K562 (cell line): ENCODE results near the gene ZC3H18. TPM values are rescaled to one million over a fixed set of nuclear protein-coding genes. Genes with fewer than 3 reads are reported as not detected.

ENCODE experiments used
- ATF1 ChIP-seq, 2 experiments: fragments of 450-650 bp in 1 of 2; IDR thresholded peaks; 2 replicates each; pipeline ENCODE4 v1.6.1; 2016; ENCODE audit warnings: missing compliant biosample characterization in 1 of 2, missing genetic modification characterization in 1 of 2
- CBFA2T2 ChIP-seq: fragments of 450-650 bp; conservative IDR thresholded peaks from 2 replicates; pipeline ENCODE4 v1.6.1; 2017; ENCODE audit warnings: mild to moderate bottlenecking
- ELF2 ChIP-seq: fragments of 250-450 bp; sonication (Bioruptor Pico); IDR thresholded peaks from 2 replicates; pipeline ENCODE4 v1.5.0; 2021; ENCODE audit warnings: mild to moderate bottlenecking
- ESRRB ChIP-seq: fragments of 250-450 bp; sonication (Bioruptor Pico); IDR thresholded peaks from 2 replicates; pipeline ENCODE4 v1.5.0; 2020; ENCODE audit warnings: mild to moderate bottlenecking, moderate library complexity, borderline replicate concordance
- ETV1 ChIP-seq: fragments of 450-650 bp; conservative IDR thresholded peaks from 2 replicates; pipeline ENCODE4 v1.6.1; 2016; ENCODE audit warnings: missing genetic modification characterization, control low read depth, low read depth, missing compliant biosample characterization
- GABPB1 ChIP-seq: sonication (generic); formaldehyde crosslinking; IDR thresholded peaks from 2 replicates; pipeline ENCODE4 v1.8.0; 2022; ENCODE audit warnings: mild to moderate bottlenecking, missing genetic modification reagents
- MYC ChIP-seq, 2 experiments: fragments of 250-450 bp in 1 of 2; sonication (Bioruptor Pico) in 1 of 2; IDR thresholded peaks; 2 replicates each; pipeline versions ENCODE4 v1.5.1 to v1.6.1; 2012 to 2021; ENCODE audit warnings: low read depth in 2 of 2, borderline replicate concordance in 1 of 2, improper control_type of control experiment in 1 of 2, low read length in 1 of 2, mild to moderate bottlenecking in 1 of 2, moderate library complexity in 1 of 2
- NBN ChIP-seq: fragments of 450-650 bp; IDR thresholded peaks from 2 replicates; pipeline ENCODE4 v1.6.1; 2016; ENCODE audit warnings: low read depth, mild to moderate bottlenecking
- PPARD ChIP-seq: fragments of 250-450 bp; sonication (Bioruptor Pico); IDR thresholded peaks from 2 replicates; pipeline ENCODE4 v1.8.0; 2022; ENCODE audit warnings: inconsistent platforms, mild to moderate bottlenecking, moderate library complexity
- RBM17 ChIP-seq: fragments of 200-400 bp; formaldehyde crosslinking; IDR thresholded peaks from 2 replicates; pipeline ENCODE4 v1.6.1; 2017; ENCODE audit warnings: low read depth, mild to moderate bottlenecking, low read length, borderline replicate concordance
- ZFP91 ChIP-seq: sonication (generic); formaldehyde crosslinking; IDR thresholded peaks from 2 replicates; pipeline ENCODE4 v1.8.0; 2022; ENCODE audit warnings: mild to moderate bottlenecking, missing genetic modification reagents
- ZKSCAN3 ChIP-seq: fragments of 250-450 bp; sonication (Bioruptor Pico); IDR thresholded peaks from 2 replicates; pipeline ENCODE4 v1.4.0; 2020
- ZNF277 ChIP-seq: fragments of 250-450 bp; sonication (Bioruptor Pico); IDR thresholded peaks from 2 replicates; pipeline ENCODE4 v1.8.0; 2022; ENCODE audit warnings: inconsistent platforms, mild to moderate bottlenecking, moderate library complexity, borderline replicate concordance
- ZNF766 ChIP-seq: fragments of 200-800 bp; sonication (Bioruptor generic); conservative IDR thresholded peaks from 2 replicates; pipeline ENCODE4 v1.6.1; 2016; ENCODE audit warnings: missing genetic modification characterization, missing compliant biosample characterization
- ZNF780A ChIP-seq: fragments of 250-450 bp; sonication (Bioruptor Pico); IDR thresholded peaks from 2 replicates; pipeline ENCODE4 v1.5.0; 2021; ENCODE audit warnings: mild to moderate bottlenecking
- polyA plus RNA-seq, 8 experiments: library from polyadenylated mRNA; depleted of rRNA in 4 of 8; stranded (reverse) in 5 of 8; unstranded in 3 of 8; fragments of >200 nt; fragmentation: Nextera tagmentation in 2 of 8; fragmentation: Illumina TruSeq in 1 of 8; extraction: Ambion mirVana in 2 of 8; extraction: Trizol in 1 of 8; gene quantifications; 2 replicates each; pipeline versions ENCODE4 v1.2.1 to v1.2.3, GENCODE V29; 2011 to 2014; ENCODE audit warnings: inconsistent platforms in 1 of 8, missing spikeins in 1 of 8
- total RNA-seq, 7 experiments: library from RNA; depleted of rRNA in 6 of 7; stranded (reverse); fragments of >200 nt in 6 of 7; fragmentation: Illumina TruSeq in 2 of 7; extraction: Trizol in 2 of 7; gene quantifications; 2 replicates each; pipeline versions ENCODE4 v1.2.1 to v1.2.3, GENCODE V29; 2011 to 2021; ENCODE audit warnings: low replicate concordance in 1 of 7
- TF ChIP-seq, protein P1 (sequence below): IDR thresholded peaks from 2 replicates; pipeline ENCODE4 v1.6.1; 2014; ENCODE audit warnings: antibody characterized with exemption
- TF ChIP-seq, protein P2 (sequence below): fragments of 450-650 bp; IDR thresholded peaks from 2 replicates; pipeline ENCODE4 v1.6.1; 2018; ENCODE audit not compliant: partially characterized antibody
- TF ChIP-seq, protein P3 (sequence below), 2 experiments: fragments of 450-650 bp in 1 of 2; sonication (generic) in 1 of 2; formaldehyde crosslinking in 1 of 2; IDR thresholded peaks in 1 of 2; conservative IDR thresholded peaks in 1 of 2; 2 replicates each; pipeline versions ENCODE4 v1.6.1 to v1.8.1; 2016 to 2023; ENCODE audit warnings: mild to moderate bottlenecking in 2 of 2, moderate library complexity in 2 of 2, inconsistent platforms in 1 of 2, missing genetic modification reagents in 1 of 2

ZC3H18 gene
- total and polyA plus RNA-seq, 9 of the 15 experiments (the other 6 are each of a cell fraction or from before 2014, with no cell fraction given) = 1.7 to 88.7 (median 26.9) TPM

- no peak for TF ChIP-seq ZNF277 (CRISPR knock-in tag)
- TF ChIP-seq, protein P1, sequence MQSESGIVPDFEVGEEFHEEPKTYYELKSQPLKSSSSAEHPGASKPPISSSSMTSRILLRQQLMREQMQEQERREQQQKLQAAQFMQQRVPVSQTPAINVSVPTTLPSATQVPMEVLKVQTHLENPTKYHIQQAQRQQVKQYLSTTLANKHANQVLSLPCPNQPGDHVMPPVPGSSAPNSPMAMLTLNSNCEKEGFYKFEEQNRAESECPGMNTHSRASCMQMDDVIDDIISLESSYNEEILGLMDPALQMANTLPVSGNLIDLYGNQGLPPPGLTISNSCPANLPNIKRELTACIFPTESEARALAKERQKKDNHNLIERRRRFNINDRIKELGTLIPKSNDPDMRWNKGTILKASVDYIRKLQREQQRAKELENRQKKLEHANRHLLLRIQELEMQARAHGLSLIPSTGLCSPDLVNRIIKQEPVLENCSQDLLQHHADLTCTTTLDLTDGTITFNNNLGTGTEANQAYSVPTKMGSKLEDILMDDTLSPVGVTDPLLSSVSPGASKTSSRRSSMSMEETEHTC = no peak
- TF ChIP-seq, protein P2, sequence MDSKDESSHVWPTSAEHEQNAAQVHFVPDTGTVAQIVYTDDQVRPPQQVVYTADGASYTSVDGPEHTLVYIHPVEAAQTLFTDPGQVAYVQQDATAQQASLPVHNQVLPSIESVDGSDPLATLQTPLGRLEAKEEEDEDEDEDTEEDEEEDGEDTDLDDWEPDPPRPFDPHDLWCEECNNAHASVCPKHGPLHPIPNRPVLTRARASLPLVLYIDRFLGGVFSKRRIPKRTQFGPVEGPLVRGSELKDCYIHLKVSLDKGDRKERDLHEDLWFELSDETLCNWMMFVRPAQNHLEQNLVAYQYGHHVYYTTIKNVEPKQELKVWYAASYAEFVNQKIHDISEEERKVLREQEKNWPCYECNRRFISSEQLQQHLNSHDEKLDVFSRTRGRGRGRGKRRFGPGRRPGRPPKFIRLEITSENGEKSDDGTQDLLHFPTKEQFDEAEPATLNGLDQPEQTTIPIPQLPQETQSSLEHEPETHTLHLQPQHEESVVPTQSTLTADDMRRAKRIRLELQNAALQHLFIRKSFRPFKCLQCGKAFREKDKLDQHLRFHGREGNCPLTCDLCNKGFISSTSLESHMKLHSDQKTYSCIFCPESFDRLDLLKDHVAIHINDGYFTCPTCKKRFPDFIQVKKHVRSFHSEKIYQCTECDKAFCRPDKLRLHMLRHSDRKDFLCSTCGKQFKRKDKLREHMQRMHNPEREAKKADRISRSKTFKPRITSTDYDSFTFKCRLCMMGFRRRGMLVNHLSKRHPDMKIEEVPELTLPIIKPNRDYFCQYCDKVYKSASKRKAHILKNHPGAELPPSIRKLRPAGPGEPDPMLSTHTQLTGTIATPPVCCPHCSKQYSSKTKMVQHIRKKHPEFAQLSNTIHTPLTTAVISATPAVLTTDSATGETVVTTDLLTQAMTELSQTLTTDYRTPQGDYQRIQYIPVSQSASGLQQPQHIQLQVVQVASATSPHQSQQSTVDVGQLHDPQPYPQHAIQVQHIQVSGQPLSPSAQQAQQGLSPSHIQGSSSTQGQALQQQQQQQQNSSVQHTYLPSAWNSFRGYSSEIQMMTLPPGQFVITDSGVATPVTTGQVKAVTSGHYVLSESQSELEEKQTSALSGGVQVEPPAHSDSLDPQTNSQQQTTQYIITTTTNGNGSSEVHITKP = peak; percentile 57
- TF ChIP-seq PPARD (CRISPR knock-in tag) = no peak
- TF ChIP-seq ZFP91 = no peak
- TF ChIP-seq MYC (IDR thresholded peaks at IDR 0.05; ENCODE audit: low read depth, low read length) = no peak; the same call in none of the 2 replicates
- TF ChIP-seq MYC (CRISPR knock-in tag; IDR thresholded peaks at IDR 0.05; ENCODE audit: borderline replicate concordance, low read depth) = no peak
- no peak for TF ChIP-seq CBFA2T2
- no peak for TF ChIP-seq ESRRB (CRISPR knock-in tag)
- no peak for TF ChIP-seq ZNF766 (CRISPR knock-in tag)
- TF ChIP-seq ZKSCAN3 (CRISPR knock-in tag) = no peak
- no peak for TF ChIP-seq ZNF780A
- no peak for TF ChIP-seq ELF2
- no peak for TF ChIP-seq ATF1 (CRISPR knock-in tag; IDR thresholded peaks at IDR 0.05)
- TF ChIP-seq ATF1 (tag; IDR thresholded peaks at IDR 0.05) = peak; percentile 84
- TF ChIP-seq, protein P3, sequence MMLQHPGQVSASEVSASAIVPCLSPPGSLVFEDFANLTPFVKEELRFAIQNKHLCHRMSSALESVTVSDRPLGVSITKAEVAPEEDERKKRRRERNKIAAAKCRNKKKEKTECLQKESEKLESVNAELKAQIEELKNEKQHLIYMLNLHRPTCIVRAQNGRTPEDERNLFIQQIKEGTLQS (IDR thresholded peaks at IDR 0.05) = no peak
- TF ChIP-seq, protein P3 (CRISPR knock-in tag; conservative IDR thresholded peaks at IDR 0.05) = no peak
- TF ChIP-seq NBN = no peak
- TF ChIP-seq GABPB1 (CRISPR knock-in tag) = peak; percentile 30
- TF ChIP-seq RBM17 = no peak
- peak; percentile 71 for TF ChIP-seq ETV1 (tag)
Observed at GRCh38 chr16:88651276-88651988, 81.2 kb downstream of the ZC3H18 start (continued).
